Urinary bladder (tissue), 4 donors: ENCODE measurements around the gene CXorf51A. TPM values are rescaled to one million over a fixed set of nuclear protein-coding genes. Genes with fewer than 3 reads are reported as not detected.
"Not testable (repeated sequence)": the region's sequence is repeated elsewhere in the genome, so short reads cannot be mapped to it uniquely, and the experiment has no call there.

Experiments
- DNase-seq: peaks from one replicate; pipeline ENCODE4 v3.0.0-alpha.2; 2015; ENCODE audit errors: extremely low spot score
- H3K27ac ChIP-seq: one replicate; pipeline ENCODE4 v1.5.1; 2013; ENCODE audit warnings: low read depth, mild to moderate bottlenecking, moderate library complexity
- H3K36me3 ChIP-seq: one replicate; pipeline ENCODE4 v1.6.1; 2013; ENCODE audit warnings: mild to moderate bottlenecking, moderate library complexity; ENCODE audit not compliant: insufficient read depth
- H3K4me1 ChIP-seq: one replicate; pipeline ENCODE4 v1.6.1; 2013; ENCODE audit warnings: mild to moderate bottlenecking, moderate library complexity; ENCODE audit not compliant: insufficient read depth
- H3K4me3 ChIP-seq: one replicate; pipeline ENCODE4 v1.5.1; 2013; ENCODE audit warnings: low read depth, low read length
- WGBS: extraction: QIAGEN DNeasy Blood & Tissue Kit; methylation state at CpG from one replicate; pipeline ENCODE4 v1.1.7; 2013; 5-methylcytosine and 5-hydroxymethylcytosine counted together
- polyA plus RNA-seq: library from polyadenylated mRNA; stranded (reverse); fragments of 200-250 nt; gene quantifications from one replicate; pipeline ENCODE4 v1.2.3, GENCODE V29; 2013
- total RNA-seq: library from RNA; depleted of rRNA; stranded (reverse); fragments of >200 nt; gene quantifications from one replicate; pipeline ENCODE4 v1.2.3, GENCODE V29; 2014
- donor health status: healthy with polysubstance abuse.
- donor health status: healthy.

CXorf51A gene
- total RNA-seq, result not detected
- polyA plus RNA-seq, result not detected

DNA sequence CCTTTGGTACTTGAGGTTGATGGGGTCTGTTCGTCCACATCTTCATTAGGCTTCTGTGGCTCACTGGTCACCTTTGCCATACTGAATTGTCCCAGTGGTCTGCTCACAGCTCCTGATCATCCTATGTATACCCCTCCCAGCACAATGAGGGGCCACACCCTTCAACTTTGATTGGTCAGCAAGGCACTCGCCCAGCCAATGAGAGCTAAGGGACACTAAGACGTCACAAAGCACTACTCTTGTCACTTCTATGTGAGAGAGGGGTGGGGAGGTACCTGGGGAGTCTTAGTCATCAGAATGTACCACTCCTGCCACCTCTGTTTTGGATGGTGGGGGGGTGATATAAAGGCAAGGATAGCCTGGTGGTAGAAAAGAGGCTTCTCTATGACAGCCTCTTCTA lies at the start of gene CXorf51A:
Gene CXorf51A (minus strand): TSS at position 101 of the 400 bp plus-strand sequence. CDS start 21 bp downstream, at position 80.
- not testable (repeated sequence) for H3K36me3 ChIP-seq, H3K4me3 ChIP-seq, H3K4me1 ChIP-seq, H3K27ac ChIP-seq, DNase-seq
- WGBS, result no CpG with 5 or more reads among the region's 3 CpGs

DNA sequence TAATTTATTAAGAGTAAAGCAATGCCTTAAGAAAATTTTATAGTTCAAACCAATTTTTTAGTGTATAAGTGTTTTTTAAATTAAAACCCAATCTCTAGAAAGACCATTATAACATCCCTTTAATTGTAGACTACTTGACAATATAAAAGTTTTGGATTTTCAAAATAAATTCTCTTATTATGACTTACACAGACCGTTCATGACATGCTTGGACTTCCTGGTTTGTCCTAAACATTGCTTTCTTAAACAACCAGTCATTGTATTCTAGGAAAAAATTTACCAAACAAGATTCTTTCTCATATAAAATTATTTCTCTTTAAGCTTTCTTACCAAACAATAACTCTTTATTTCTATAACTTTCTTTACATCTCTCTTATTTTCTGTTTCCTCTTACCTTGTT lies 49.0 kb upstream of the CXorf51A start:
- WGBS, result 51% methylated on average over 1 of the region's 1 CpG
- no peak for DNase-seq
- H3K36me3 ChIP-seq, result no peaks in the 10 kb centered on the region
- no peaks in the 10 kb centered on the region for H3K4me1 ChIP-seq
- no peak overlapping the region for H3K4me3 ChIP-seq
- no peak overlapping the region for H3K27ac ChIP-seq

DNA sequence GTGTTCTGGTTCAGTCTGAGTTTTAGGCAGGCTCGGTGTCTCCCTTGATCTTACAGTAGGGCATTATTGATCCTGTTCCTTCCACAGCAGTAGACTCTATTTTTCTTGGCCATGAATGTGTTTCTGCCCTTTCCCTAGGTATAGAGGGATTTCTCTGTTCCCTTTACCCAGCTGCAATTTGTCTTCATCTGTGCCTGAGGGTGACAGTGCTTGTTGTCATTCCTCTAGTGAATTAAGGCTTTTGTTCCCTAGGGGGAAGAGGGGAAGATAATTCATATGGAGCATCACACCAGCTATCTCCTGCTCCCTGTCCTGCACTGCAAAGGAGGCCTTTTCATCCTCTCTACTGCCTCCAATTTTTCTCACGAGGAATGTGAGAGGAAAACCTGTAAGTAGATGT lies 39.7 kb upstream of the CXorf51A start:
- 70% methylated on average over 2 of the region's 2 CpGs for WGBS

DNA sequence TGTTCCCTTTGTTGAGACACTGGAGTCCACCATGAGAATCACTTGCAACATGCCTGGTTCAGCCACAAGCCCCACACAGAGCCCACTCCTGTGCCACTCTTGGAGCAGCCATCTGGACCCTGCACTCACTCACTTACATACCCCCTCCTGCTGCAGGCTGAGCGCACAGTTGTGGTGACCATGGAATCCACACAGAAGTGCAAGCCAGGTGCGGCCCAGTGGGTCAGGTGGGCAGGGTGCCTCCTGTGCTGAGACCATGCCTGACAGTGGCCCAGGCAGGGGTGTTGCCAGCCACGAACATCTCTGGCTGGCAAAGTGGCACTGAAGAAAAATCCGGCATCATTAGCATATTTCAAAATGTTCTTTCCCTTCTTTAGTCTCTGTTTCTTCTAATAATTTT lies 17.4 kb upstream of the CXorf51A start:
- no peak for DNase-seq
- no peaks in the 10 kb centered on the region for H3K4me1 ChIP-seq
- WGBS, result 95% methylated on average over 4 of the region's 4 CpGs

More for the DNA sequence above, 39.7 kb upstream of the CXorf51A start:
- no peak for DNase-seq
- Histone ChIP-seq H3K4me1 (no peaks in the 10 kb centered on the region), H3K36me3 (no peaks in the 10 kb centered on the region), H3K27ac (no peak overlapping the region), H3K4me3 (no peak overlapping the region)

DNA sequence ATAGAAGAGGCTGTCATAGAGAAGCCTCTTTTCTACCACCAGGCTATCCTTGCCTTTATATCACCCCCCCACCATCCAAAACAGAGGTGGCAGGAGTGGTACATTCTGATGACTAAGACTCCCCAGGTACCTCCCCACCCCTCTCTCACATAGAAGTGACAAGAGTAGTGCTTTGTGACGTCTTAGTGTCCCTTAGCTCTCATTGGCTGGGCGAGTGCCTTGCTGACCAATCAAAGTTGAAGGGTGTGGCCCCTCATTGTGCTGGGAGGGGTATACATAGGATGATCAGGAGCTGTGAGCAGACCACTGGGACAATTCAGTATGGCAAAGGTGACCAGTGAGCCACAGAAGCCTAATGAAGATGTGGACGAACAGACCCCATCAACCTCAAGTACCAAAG lies 5.1 kb downstream of the CXorf51A start, which contains the start of gene CXorf51B:
Gene CXorf51B (plus strand): TSS at position 301 of the 400 bp plus-strand sequence. CDS start 21 bp downstream, at position 322.
- not testable (repeated sequence) for DNase-seq, H3K27ac ChIP-seq, H3K4me3 ChIP-seq, H3K4me1 ChIP-seq, H3K36me3 ChIP-seq
- no CpG with 5 or more reads among the region's 3 CpGs for WGBS

More for the DNA sequence above, 17.4 kb upstream of the CXorf51A start:
- Histone ChIP-seq H3K36me3 (no peaks in the 10 kb centered on the region), H3K4me3 (no peak overlapping the region), H3K27ac (no peak overlapping the region)

Other genes with a start within 250 kb of the CXorf51A start
- gene CXorf51B, start 5.0 kb downstream of the CXorf51A start, total RNA-seq, result not detected
- gene CXorf51B, start 5.0 kb downstream of the CXorf51A start, polyA plus RNA-seq, result not detected